Measurements from ENCODE around the gene MRPL19. TPM values are rescaled to one million over a fixed set of nuclear protein-coding genes. Genes with fewer than 3 reads are reported as not detected.

MRPL19 gene
- total and polyA plus RNA-seq, 2 of the 13 experiments (the other 11 are each of a cell fraction or from before 2014, with no cell fraction given), result 43.2 to 163 TPM

GRCh38 chr2:75710577-75711253 lies 64.1 kb downstream of the MRPL19 start, which contains the start of gene GCFC2 (continued):
- TF ChIP-seq HMGXB4 (CRISPR knock-in tag; IDR thresholded peaks at IDR 0.05; ENCODE audit: borderline replicate concordance in 1 of 2, low read depth in 1 of 2) (peak; percentile 99), IRX3 (CRISPR knock-in tag; IDR thresholded peaks at IDR 0.05; ENCODE audit: borderline replicate concordance, low read depth) (peak; percentile 99), HMGA1 (CRISPR knock-in tag; conservative IDR thresholded peaks at IDR 0.05) (no peak), RFX3 (CRISPR knock-in tag; IDR thresholded peaks at IDR 0.05) (peak; percentile 29; the same call in 1 of the 2 replicates), EEA1 (CRISPR knock-in tag; IDR thresholded peaks at IDR 0.05; ENCODE audit: borderline replicate concordance) (peak; percentile 100), ATF1 (CRISPR knock-in tag; IDR thresholded peaks at IDR 0.05) (no peak), GFI1 (CRISPR knock-in tag; IDR thresholded peaks at IDR 0.05; ENCODE audit: borderline replicate concordance) (peak; percentile 97), SYNCRIP (IDR thresholded peaks at IDR 0.05; ENCODE audit: insufficient read depth, low read depth, low read length) (no peak), BHLHE40 (IDR thresholded peaks at IDR 0.05; ENCODE audit: low read length) (peak; percentile 72), NR2F2 (IDR thresholded peaks at IDR 0.05; ENCODE audit: borderline replicate concordance, low read depth) (peak; percentile 35; the same call in 1 of the 2 replicates), NFYB (CRISPR knock-in tag; IDR thresholded peaks at IDR 0.05) (peak; percentile 22; the same call in 1 of the 2 replicates), HNRNPUL1 (IDR thresholded peaks at IDR 0.05; ENCODE audit: low read depth, low read length) (peak; percentile 67; the same call in 1 of the 2 replicates), UBTF (CRISPR knock-in tag; IDR thresholded peaks at IDR 0.05) (peak; percentile 100), PAXIP1 (CRISPR knock-in tag; conservative IDR thresholded peaks at IDR 0.05) (peak; percentile 76), ZNF460 (CRISPR knock-in tag; IDR thresholded peaks at IDR 0.05; ENCODE audit: borderline replicate concordance) (peak; percentile 80), JUNB (CRISPR knock-in tag; IDR thresholded peaks at IDR 0.05; ENCODE audit: borderline replicate concordance) (no peak), TEAD3 (CRISPR knock-in tag; optimal IDR thresholded peaks at IDR 0.05; ENCODE audit: borderline replicate concordance) (peak; percentile 63)

All from HepG2 (cell line).